Ishikawa (cell line): Measurements from ENCODE around the gene FCER1G.

Source experiments
- CREB1 ChIP-seq: IDR thresholded peaks from 2 replicates; pipeline ENCODE4 v1.6.1; 2012; ENCODE audit warnings: low read depth
- FOXM1 ChIP-seq: IDR thresholded peaks from 2 replicates; pipeline ENCODE4 v1.6.1; 2012; ENCODE audit warnings: low read depth, borderline replicate concordance
- RAD21 ChIP-seq: IDR thresholded peaks from 2 replicates; pipeline ENCODE4 v1.6.1; 2012; ENCODE audit warnings: low read depth
- TCF12 ChIP-seq: IDR thresholded peaks from 2 replicates; pipeline ENCODE4 v1.6.1; 2012; ENCODE audit warnings: low read depth
- YY1 ChIP-seq: IDR thresholded peaks from 2 replicates; pipeline ENCODE4 v1.6.1; 2012; ENCODE audit warnings: low read depth
- TF ChIP-seq, protein P1 (sequence below): IDR thresholded peaks from 2 replicates; pipeline ENCODE4 v1.6.1; 2012

DNA sequence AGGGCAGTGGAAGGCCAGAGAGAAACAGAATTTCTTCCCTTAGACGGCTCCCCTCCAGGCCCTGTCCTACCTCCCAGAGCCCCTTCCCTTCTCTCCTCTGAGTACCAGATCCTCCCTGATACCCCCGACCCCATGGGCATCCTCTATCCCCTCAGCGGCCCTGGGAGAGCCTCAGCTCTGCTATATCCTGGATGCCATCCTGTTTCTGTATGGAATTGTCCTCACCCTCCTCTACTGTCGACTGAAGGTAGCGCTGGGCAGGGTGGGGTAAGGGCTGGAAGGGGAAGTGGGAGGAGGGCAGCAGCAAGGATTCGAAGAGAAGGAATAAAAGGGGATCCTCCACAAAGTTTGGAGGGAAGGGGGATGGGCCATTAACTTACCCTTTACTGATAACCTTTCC lies 2.7 kb downstream of the FCER1G start:
- TF ChIP-seq TCF12 (no peak), CREB1 (no peak), FOXM1 (no peak), YY1 (no peak), RAD21 (no peak)
- TF ChIP-seq, protein P1, sequence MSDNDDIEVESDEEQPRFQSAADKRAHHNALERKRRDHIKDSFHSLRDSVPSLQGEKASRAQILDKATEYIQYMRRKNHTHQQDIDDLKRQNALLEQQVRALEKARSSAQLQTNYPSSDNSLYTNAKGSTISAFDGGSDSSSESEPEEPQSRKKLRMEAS, result no peak
